DOHH2 (cell line): Measurements from ENCODE around the gene DCUN1D1.

Experiments used
- CTCF ChIP-seq: fragments of 200-600 bp; sonication (generic); IDR thresholded peaks from one replicate; pipeline ENCODE4 v1.5.1; 2014; ENCODE audit warnings: antibody characterized with exemption, mild to moderate bottlenecking, low read depth, low read length; ENCODE audit not compliant: poor library complexity, severe bottlenecking
- EZH2phosphoT487 ChIP-seq: fragments of 200-600 bp; sonication (generic); IDR thresholded peaks from 2 replicates; pipeline ENCODE4 v1.6.1; 2017; ENCODE audit warnings: borderline replicate concordance, mild to moderate bottlenecking, antibody characterized with exemption, low read length, moderate library complexity, mixed read lengths

GRCh38 chr3:182913889-182914288 is 66.4 kb downstream of the DCUN1D1 start:
- no peak for TF ChIP-seq CTCF
- TF ChIP-seq EZH2phosphoT487 = no peak
